NT2/D1 (cell line): ENCODE results near the gene RAB8B.

Experiments used
- DNase-seq: peaks from one replicate; pipeline ENCODE4 v3.0.0-alpha.2; 2011; ENCODE audit warnings: low read depth, low spot score
- H3K27me3 ChIP-seq: 2 replicates; pipeline ENCODE4 v1.6.0; 2011; ENCODE audit warnings: mild to moderate bottlenecking; ENCODE audit not compliant: insufficient read length, insufficient read depth
- H3K36me3 ChIP-seq: 2 replicates; pipeline ENCODE4 v1.6.1; 2011; ENCODE audit warnings: mild to moderate bottlenecking, low read length, mixed read lengths; ENCODE audit not compliant: insufficient read depth, insufficient read length
- H3K4me1 ChIP-seq: 2 replicates; pipeline ENCODE4 v1.5.1; 2011; ENCODE audit not compliant: insufficient read depth, insufficient read length
- H3K4me3 ChIP-seq: 2 replicates; pipeline ENCODE4 v1.5.1; 2011; ENCODE audit warnings: low read depth; ENCODE audit not compliant: insufficient read length
- H3K9ac ChIP-seq: 2 replicates; pipeline ENCODE4 v1.6.0; 2011; ENCODE audit warnings: low read depth; ENCODE audit not compliant: insufficient read length
- H3K9me3 ChIP-seq: 2 replicates; pipeline ENCODE4 v1.5.1; 2011; ENCODE audit warnings: mild to moderate bottlenecking, low read length; ENCODE audit not compliant: insufficient read depth
- SUZ12 ChIP-seq: IDR thresholded peaks from 2 replicates; pipeline ENCODE4 v1.6.1; 2011; ENCODE audit not compliant: insufficient read length, insufficient read depth; ENCODE audit errors: extremely low read depth
- YY1 ChIP-seq: IDR thresholded peaks from 2 replicates; pipeline ENCODE4 v1.6.1; 2011; ENCODE audit not compliant: insufficient read length, insufficient read depth
- ZNF274 ChIP-seq: IDR thresholded peaks from 2 replicates; pipeline ENCODE4 v1.6.1; 2011; ENCODE audit warnings: mild to moderate bottlenecking, low read depth, low read length

The RAB8B gene

GRCh38 chr15:63192619-63193206 lies 3.3 kb downstream of the RAB8B start:
- no peaks in the 10 kb centered on the region for H3K9me3 ChIP-seq
- TF ChIP-seq ZNF274 (no peak), SUZ12 (no peak), YY1 (no peak)
- peaks cover 22% of the 10 kb centered on the region for H3K27me3 ChIP-seq
- DNase-seq: no peak
- peaks cover 4% of the 10 kb centered on the region for H3K36me3 ChIP-seq
- H3K4me3 ChIP-seq: no peak overlapping the region
- no peaks in the 10 kb centered on the region for H3K4me1 ChIP-seq
- no peak overlapping the region for H3K9ac ChIP-seq

- DNase-seq: no peak
- Histone ChIP-seq H3K36me3 (peaks cover 4% of the 10 kb centered on the region), H3K4me3 (no peak overlapping the region), H3K27me3 (peaks cover 9% of the 10 kb centered on the region), H3K9me3 (no peaks in the 10 kb centered on the region), H3K9ac (no peak overlapping the region), H3K4me1 (no peaks in the 10 kb centered on the region)
- no peak for TF ChIP-seq YY1
- TF ChIP-seq SUZ12: no peak
- TF ChIP-seq ZNF274: no peak
Observed at GRCh38 chr15:63194302-63194701, 4.9 kb downstream of the RAB8B start.

- Histone ChIP-seq H3K9ac (no peak overlapping the region), H3K27me3 (peaks cover 5% of the 10 kb centered on the region), H3K9me3 (no peaks in the 10 kb centered on the region), H3K4me3 (no peak overlapping the region), H3K36me3 (peaks cover 4% of the 10 kb centered on the region), H3K4me1 (no peaks in the 10 kb centered on the region)
- DNase-seq: no peak
- TF ChIP-seq ZNF274: no peak
- no peak for TF ChIP-seq YY1
- TF ChIP-seq SUZ12: no peak
Observed at GRCh38 chr15:63194880-63195568, 5.6 kb downstream of the RAB8B start.

- no peak overlapping the region for H3K9ac ChIP-seq
- no peaks in the 10 kb centered on the region for H3K27me3 ChIP-seq
- H3K4me1 ChIP-seq: no peaks in the 10 kb centered on the region
Observed at GRCh38 chr15:63195569-63196015, 6.2 kb downstream of the RAB8B start.

GRCh38 chr15:63196842-63197241 lies 7.4 kb downstream of the RAB8B start:
- Histone ChIP-seq H3K9me3 (no peaks in the 10 kb centered on the region), H3K36me3 (peaks cover 4% of the 10 kb centered on the region), H3K27me3 (no peaks in the 10 kb centered on the region), H3K4me3 (no peak overlapping the region), H3K9ac (no peak overlapping the region), H3K4me1 (no peaks in the 10 kb centered on the region)
- TF ChIP-seq SUZ12 (no peak), ZNF274 (no peak)
- no peak for DNase-seq

More at GRCh38 chr15:63195569-63196015, 6.2 kb downstream of the RAB8B start:
- Histone ChIP-seq H3K9me3 (no peaks in the 10 kb centered on the region), H3K36me3 (peaks cover 4% of the 10 kb centered on the region), H3K4me3 (no peak overlapping the region)
- TF ChIP-seq ZNF274 (no peak), SUZ12 (no peak), YY1 (no peak)
- DNase-seq: no peak

- TF ChIP-seq YY1: no peak
- TF ChIP-seq ZNF274: no peak
- TF ChIP-seq SUZ12: no peak
- Histone ChIP-seq H3K4me1 (no peaks in the 10 kb centered on the region), H3K9ac (no peak overlapping the region), H3K4me3 (no peak overlapping the region), H3K36me3 (peaks cover 4% of the 10 kb centered on the region), H3K27me3 (no peaks in the 10 kb centered on the region), H3K9me3 (no peaks in the 10 kb centered on the region)
- DNase-seq: no peak
Observed at GRCh38 chr15:63197626-63198025, 8.2 kb downstream of the RAB8B start.

GRCh38 chr15:63198371-63199250 lies 9.2 kb downstream of the RAB8B start:
- no peak for TF ChIP-seq YY1
- TF ChIP-seq SUZ12: no peak
- no peak for TF ChIP-seq ZNF274
- Histone ChIP-seq H3K36me3 (peaks cover 4% of the 10 kb centered on the region), H3K9me3 (no peaks in the 10 kb centered on the region), H3K9ac (no peak overlapping the region), H3K27me3 (no peaks in the 10 kb centered on the region), H3K4me3 (no peak overlapping the region), H3K4me1 (no peaks in the 10 kb centered on the region)
- no peak for DNase-seq
